CD4-positive, alpha-beta T cell treated with Interleukin-12 subunit alpha and Interleukin-12 subunit beta, for 1 hour (primary cell): ENCODE measurements around the gene FAM228B.
"Not testable (repeated sequence)": the region's sequence is repeated elsewhere in the genome, so short reads cannot be mapped to it uniquely, and the experiment has no call there.

Experiments used
- DNase-seq: peaks from one replicate; pipeline ENCODE4 v3.0.0-alpha.2; 2020

FAM228B gene

GRCh38 chr2:24104110-24104650 lies 19.1 kb upstream of the FAM228B start:
- DNase-seq, result no peak

- DNase-seq, result no peak
These were observed 18.4 kb upstream of the FAM228B start for GRCh38 chr2:24104906-24105305.

- DNase-seq, result no peak
These were observed 17.5 kb upstream of the FAM228B start for GRCh38 chr2:24105816-24106215.

- DNase-seq, result no peak
These were observed 16.5 kb upstream of the FAM228B start for GRCh38 chr2:24106786-24107185.

- no peak for DNase-seq
These were observed 15.9 kb upstream of the FAM228B start for GRCh38 chr2:24107336-24107735.

- DNase-seq, result not testable (repeated sequence)
These were observed 13.8 kb upstream of the FAM228B start for GRCh38 chr2:24109431-24109830.

GRCh38 chr2:24110660-24111303 lies 12.5 kb upstream of the FAM228B start:
- DNase-seq, result no peak

GRCh38 chr2:24111407-24111901 lies 11.8 kb upstream of the FAM228B start:
- no peak for DNase-seq

- no peak for DNase-seq
These were observed 8.2 kb upstream of the FAM228B start for GRCh38 chr2:24115057-24115456.

GRCh38 chr2:24117902-24118301 lies 5.4 kb upstream of the FAM228B start:
- DNase-seq, result no peak

- DNase-seq, result no peak
These were observed 2.2 kb upstream of the FAM228B start for GRCh38 chr2:24121066-24121465.

- DNase-seq, result no peak
These were observed 1.8 kb upstream of the FAM228B start for GRCh38 chr2:24121469-24121868.

- no peak for DNase-seq
These were observed 689 bp upstream of the FAM228B start for GRCh38 chr2:24122366-24123194.

GRCh38 chr2:24123922-24124580 lies 782 bp downstream of the FAM228B start:
- DNase-seq, result no peak

- DNase-seq, result no peak
These were observed 2.7 kb downstream of the FAM228B start for GRCh38 chr2:24125956-24126355.

GRCh38 chr2:24132543-24132942 lies 9.3 kb downstream of the FAM228B start:
- DNase-seq, result no peak

GRCh38 chr2:24140305-24140704 lies 17.0 kb downstream of the FAM228B start:
- DNase-seq, result not testable (repeated sequence)

GRCh38 chr2:24147364-24147763 lies 24.1 kb downstream of the FAM228B start:
- no peak for DNase-seq

- no peak for DNase-seq
These were observed 29.3 kb downstream of the FAM228B start for GRCh38 chr2:24152413-24153197.

- DNase-seq, result no peak
These were observed 30.2 kb downstream of the FAM228B start for GRCh38 chr2:24153478-24153877.

GRCh38 chr2:24158131-24158530 lies 34.9 kb downstream of the FAM228B start:
- no peak for DNase-seq

GRCh38 chr2:24159708-24160107 lies 36.4 kb downstream of the FAM228B start:
- DNase-seq, result no peak

GRCh38 chr2:24160761-24161160 lies 37.5 kb downstream of the FAM228B start:
- DNase-seq, result no peak
